Spinal cord (tissue), 10 donors: ENCODE data around the gene MOB3C. TPM values are rescaled to one million over a fixed set of nuclear protein-coding genes. Genes with fewer than 3 reads are reported as not detected.

Experiments used
- DNase-seq, 6 donors: peaks; one replicate each; pipeline versions ENCODE4 v3.0.0 to v3.0.0-alpha.2; 2013 to 2015; ENCODE audit warnings: low spot score in 6 of 6, low read depth in 4 of 6
- H3K27ac ChIP-seq: one replicate; pipeline ENCODE4 v1.5.1; 2013; ENCODE audit warnings: low read depth, low read length, control low read depth
- H3K27me3 ChIP-seq: one replicate; pipeline ENCODE4 v1.6.1; 2013; ENCODE audit warnings: low read length; ENCODE audit not compliant: control insufficient read depth, insufficient read depth
- H3K36me3 ChIP-seq: one replicate; pipeline ENCODE4 v1.6.1; 2013; ENCODE audit warnings: low read length; ENCODE audit not compliant: control insufficient read depth, insufficient read depth
- H3K4me1 ChIP-seq: one replicate; pipeline ENCODE4 v1.6.1; 2013; ENCODE audit warnings: low read length; ENCODE audit not compliant: control insufficient read depth, insufficient read depth
- H3K4me3 ChIP-seq: one replicate; pipeline ENCODE4 v1.5.1; 2013; ENCODE audit warnings: low read depth, low read length, control low read depth
- H3K9me3 ChIP-seq: one replicate; pipeline ENCODE4 v1.6.1; 2013; ENCODE audit warnings: low read length; ENCODE audit not compliant: control insufficient read depth, insufficient read depth
- WGBS: methylation state at CpG from one replicate; pipeline ENCODE4 v1.1.5; 2013; ENCODE audit warnings: missing lambda C conversion rate; ENCODE audit not compliant: insufficient coverage; 5-methylcytosine and 5-hydroxymethylcytosine counted together
- polyA plus RNA-seq, 2 donors: library from polyadenylated mRNA; unstranded; fragments of 120-200 nt; gene quantifications; one replicate each; pipeline ENCODE4 v1.2.1, GENCODE V29; 2013; ENCODE audit not compliant: insufficient read length in 2 of 2
- total RNA-seq, 2 donors: library from RNA; depleted of rRNA in 1 of 2; stranded (reverse); fragments of 120-200 nt in 1 of 2; fragments of >200 nt in 1 of 2; gene quantifications; one replicate each; pipeline versions ENCODE4 v1.2.3 to v1.2.4, GENCODE V29; 2013 to 2014
- donor health status: healthy.

MOB3C gene
- total and polyA plus RNA-seq, 4 donors = 8.4 to 18.8 (median 9.7) TPM

- Histone ChIP-seq H3K9me3 (no peaks in the 10 kb centered on the region), H3K4me3 (no peak overlapping the region), H3K36me3 (peaks cover 13% of the 10 kb centered on the region), H3K27me3 (no peaks in the 10 kb centered on the region), H3K27ac (no peak overlapping the region), H3K4me1 (peaks cover 15% of the 10 kb centered on the region)
- no peak for DNase-seq
- 80% methylated on average over 2 of the region's 5 CpGs for WGBS
These were observed 33.1 kb downstream of the MOB3C start for GRCh38 chr1:46583494-46583893.

GRCh38 chr1:46582972-46583371 lies 33.6 kb downstream of the MOB3C start:
- Histone ChIP-seq H3K27ac (no peak overlapping the region), H3K4me3 (no peak overlapping the region), H3K9me3 (no peaks in the 10 kb centered on the region), H3K27me3 (no peaks in the 10 kb centered on the region), H3K36me3 (peaks cover 14% of the 10 kb centered on the region), H3K4me1 (peaks cover 15% of the 10 kb centered on the region)
- no peak for DNase-seq
- WGBS = no CpG with 5 or more reads among the region's 7 CpGs

- no peak overlapping the region for H3K4me3 ChIP-seq
- H3K27ac ChIP-seq = no peak overlapping the region
- no peaks in the 10 kb centered on the region for H3K9me3 ChIP-seq
- 83% methylated on average over 2 of the region's 4 CpGs for WGBS
- H3K4me1 ChIP-seq = peaks cover 15% of the 10 kb centered on the region
- peaks cover 16% of the 10 kb centered on the region for H3K36me3 ChIP-seq
- no peaks in the 10 kb centered on the region for H3K27me3 ChIP-seq
- DNase-seq = no peak
These were observed 34.7 kb downstream of the MOB3C start for GRCh38 chr1:46581681-46582455.

GRCh38 chr1:46580140-46580903 lies 36.3 kb downstream of the MOB3C start:
- no peak overlapping the region for H3K27ac ChIP-seq
- peaks cover 20% of the 10 kb centered on the region for H3K36me3 ChIP-seq
- DNase-seq = no peak
- H3K4me3 ChIP-seq = no peak overlapping the region
- peaks cover under 1% of the 10 kb centered on the region for H3K27me3 ChIP-seq
- 100% methylated on average over 3 of the region's 6 CpGs for WGBS
- H3K4me1 ChIP-seq = peaks cover 12% of the 10 kb centered on the region
- H3K9me3 ChIP-seq = no peaks in the 10 kb centered on the region

- 100% methylated on average over 1 of the region's 4 CpGs for WGBS
- Histone ChIP-seq H3K9me3 (no peaks in the 10 kb centered on the region), H3K4me1 (peaks cover 6% of the 10 kb centered on the region), H3K4me3 (no peak overlapping the region), H3K27me3 (peaks cover 2% of the 10 kb centered on the region), H3K27ac (no peak overlapping the region), H3K36me3 (peaks cover 15% of the 10 kb centered on the region)
- DNase-seq = no peak
These were observed 38.9 kb downstream of the MOB3C start for GRCh38 chr1:46577671-46578070.

- WGBS = 87% methylated on average over 4 of the region's 6 CpGs
- no peak for DNase-seq
- H3K36me3 ChIP-seq = peaks cover 19% of the 10 kb centered on the region
These were observed 40.0 kb downstream of the MOB3C start for GRCh38 chr1:46576596-46576995.

GRCh38 chr1:46575778-46576177 lies 40.8 kb downstream of the MOB3C start:
- DNase-seq = no peak
- WGBS = 60% methylated on average over 1 of the region's 3 CpGs

More at GRCh38 chr1:46576596-46576995, 40.0 kb downstream of the MOB3C start:
- Histone ChIP-seq H3K27me3 (peaks cover 2% of the 10 kb centered on the region), H3K4me1 (peaks cover 6% of the 10 kb centered on the region), H3K4me3 (no peak overlapping the region), H3K27ac (no peak overlapping the region), H3K9me3 (no peaks in the 10 kb centered on the region)

GRCh38 chr1:46575300-46575699 lies 41.3 kb downstream of the MOB3C start:
- Histone ChIP-seq H3K9me3 (no peaks in the 10 kb centered on the region), H3K4me1 (peaks cover 9% of the 10 kb centered on the region), H3K27me3 (peaks cover 2% of the 10 kb centered on the region), H3K27ac (no peak overlapping the region), H3K4me3 (no peak overlapping the region), H3K36me3 (peaks cover 16% of the 10 kb centered on the region)
- WGBS = 54% methylated on average over 8 of the region's 12 CpGs
- peak in 2 of 6 donors; percentile 15 to 76 for DNase-seq

More at GRCh38 chr1:46575778-46576177, 40.8 kb downstream of the MOB3C start:
- Histone ChIP-seq H3K27me3 (peaks cover 2% of the 10 kb centered on the region), H3K4me3 (no peak overlapping the region), H3K4me1 (peaks cover 6% of the 10 kb centered on the region), H3K27ac (no peak overlapping the region), H3K9me3 (no peaks in the 10 kb centered on the region), H3K36me3 (peaks cover 16% of the 10 kb centered on the region)

GRCh38 chr1:46571691-46572225 lies 44.9 kb downstream of the MOB3C start:
- no peak overlapping the region for H3K4me3 ChIP-seq
- peaks cover 24% of the 10 kb centered on the region for H3K4me1 ChIP-seq
- H3K9me3 ChIP-seq = no peaks in the 10 kb centered on the region
- no peak overlapping the region for H3K27ac ChIP-seq
- WGBS = 91% methylated on average over 6 of the region's 6 CpGs
- no peak for DNase-seq
- peaks cover 2% of the 10 kb centered on the region for H3K27me3 ChIP-seq
- peaks cover 7% of the 10 kb centered on the region for H3K36me3 ChIP-seq
